SH-SY5Y (cell line): ENCODE measurements around the gene HOXB9.

Source experiments
- GATA2 ChIP-seq: IDR thresholded peaks from 2 replicates; pipeline ENCODE4 v1.6.1; 2011; ENCODE audit warnings: mild to moderate bottlenecking, low read depth, low read length
- GATA3 ChIP-seq: IDR thresholded peaks from 2 replicates; pipeline ENCODE4 v1.6.1; 2011; ENCODE audit warnings: low read depth, mild to moderate bottlenecking, low read length, moderate library complexity

- TF ChIP-seq GATA3 (no peak), GATA2 (no peak)
Observed at GRCh38 chr17:48630009-48630924, 4.1 kb upstream of the HOXB9 start.
